ENCODE data around the gene TRAPPC12.

The TRAPPC12 gene

GRCh38 chr2:3463186-3463835 lies 83.8 kb downstream of the TRAPPC12 start:
- Histone ChIP-seq H3K4me3 (ENCODE audit: insufficient read depth, low read length, poor library complexity, severe bottlenecking) (no peak overlapping the region), H3K36me3 (ENCODE audit: low read length) (no peaks in the 10 kb centered on the region), H3K27me3 (ENCODE audit: low read length) (no peaks in the 10 kb centered on the region), H3F3A (ENCODE audit: insufficient read depth) (no peaks in the 10 kb centered on the region), H3K9ac (ENCODE audit: low read length) (no peak overlapping the region), H3K9me3 (ENCODE audit: insufficient read depth, low read length) (no peaks in the 10 kb centered on the region), H2AFZ (ENCODE audit: low read depth, low read length, severe bottlenecking) (no peak overlapping the region), H4K20me1 (ENCODE audit: low read depth, low read length) (no peaks in the 10 kb centered on the region), H3K9me2 (replicated peaks; ENCODE audit: insufficient read depth, low read length) (no peaks in the 10 kb centered on the region), H3K4me2 (ENCODE audit: low read depth, low read length, poor library complexity, severe bottlenecking) (no peak overlapping the region), H3K27ac (ENCODE audit: low read depth, low read length) (no peak overlapping the region), H3K79me2 (ENCODE audit: insufficient read depth, low read length) (no peaks in the 10 kb centered on the region)
- TF ChIP-seq CTCF (IDR thresholded peaks at IDR 0.05; ENCODE audit: insufficient read depth, low read length, poor library complexity, severe bottlenecking) (no peak), EZH2phosphoT487 (conservative IDR thresholded peaks at IDR 0.05; ENCODE audit: low read length) (no peak)

GRCh38 chr2:3463944-3464343 lies 84.5 kb downstream of the TRAPPC12 start:
- no peaks in the 10 kb centered on the region for H3K9me3 ChIP-seq (ENCODE audit: insufficient read depth, low read length)
- no peaks in the 10 kb centered on the region for H3K79me2 ChIP-seq (ENCODE audit: insufficient read depth, low read length)
- TF ChIP-seq EZH2phosphoT487 (conservative IDR thresholded peaks at IDR 0.05; ENCODE audit: low read length) (no peak), CTCF (IDR thresholded peaks at IDR 0.05; ENCODE audit: insufficient read depth, low read length, poor library complexity, severe bottlenecking) (no peak)
- H3K27me3 ChIP-seq (ENCODE audit: low read length), result no peaks in the 10 kb centered on the region
- H3K36me3 ChIP-seq (ENCODE audit: low read length), result no peaks in the 10 kb centered on the region
- H3F3A ChIP-seq (ENCODE audit: insufficient read depth), result no peaks in the 10 kb centered on the region
- no peaks in the 10 kb centered on the region for H3K9me2 ChIP-seq (replicated peaks; ENCODE audit: insufficient read depth, low read length)
- no peaks in the 10 kb centered on the region for H4K20me1 ChIP-seq (ENCODE audit: low read depth, low read length)
- no peak overlapping the region for H3K4me2 ChIP-seq (ENCODE audit: low read depth, low read length, poor library complexity, severe bottlenecking)
- no peak overlapping the region for H3K27ac ChIP-seq (ENCODE audit: low read depth, low read length)
- H2AFZ ChIP-seq (ENCODE audit: low read depth, low read length, severe bottlenecking), result no peak overlapping the region
- H3K9ac ChIP-seq (ENCODE audit: low read length), result no peak overlapping the region
- no peak overlapping the region for H3K4me3 ChIP-seq (ENCODE audit: insufficient read depth, low read length, poor library complexity, severe bottlenecking)

GRCh38 chr2:3464401-3465005 lies 85.0 kb downstream of the TRAPPC12 start:
- Histone ChIP-seq H3K27ac (ENCODE audit: low read depth, low read length) (no peak overlapping the region), H3K4me2 (ENCODE audit: low read depth, low read length, poor library complexity, severe bottlenecking) (no peak overlapping the region), H3K9me3 (ENCODE audit: insufficient read depth, low read length) (no peaks in the 10 kb centered on the region), H3K27me3 (ENCODE audit: low read length) (no peaks in the 10 kb centered on the region), H3F3A (ENCODE audit: insufficient read depth) (no peaks in the 10 kb centered on the region), H3K4me3 (ENCODE audit: insufficient read depth, low read length, poor library complexity, severe bottlenecking) (no peak overlapping the region), H3K9me2 (replicated peaks; ENCODE audit: insufficient read depth, low read length) (no peaks in the 10 kb centered on the region), H4K20me1 (ENCODE audit: low read depth, low read length) (no peaks in the 10 kb centered on the region), H3K36me3 (ENCODE audit: low read length) (no peaks in the 10 kb centered on the region), H2AFZ (ENCODE audit: low read depth, low read length, severe bottlenecking) (no peak overlapping the region), H3K9ac (ENCODE audit: low read length) (no peak overlapping the region), H3K79me2 (ENCODE audit: insufficient read depth, low read length) (no peaks in the 10 kb centered on the region)
- TF ChIP-seq CTCF (IDR thresholded peaks at IDR 0.05; ENCODE audit: insufficient read depth, low read length, poor library complexity, severe bottlenecking), result no peak
- TF ChIP-seq EZH2phosphoT487 (conservative IDR thresholded peaks at IDR 0.05; ENCODE audit: low read length), result no peak

Data from SU-DHL-6 (cell line).